Liver (tissue), 9 donors: ENCODE data around the gene FKTN. TPM values are rescaled to one million over a fixed set of nuclear protein-coding genes. Genes with fewer than 3 reads are reported as not detected.
"Not testable (repeated sequence)": the region's sequence is repeated elsewhere in the genome, so short reads cannot be mapped to it uniquely, and the experiment has no call there.

Source experiments
- DNase-seq: peaks from one replicate; pipeline ENCODE4 v3.0.0-alpha.2; 2017; ENCODE audit warnings: low spot score
- H3K27ac ChIP-seq, 2 donors: one replicate each; pipeline ENCODE4 v1.7.0; 2013; ENCODE audit warnings: inconsistent platforms in 2 of 2, low read length in 2 of 2, control low read depth in 1 of 2, low read depth in 1 of 2, mild to moderate bottlenecking in 1 of 2
- H3K27me3 ChIP-seq, 4 donors: one replicate each; pipeline versions ENCODE4 v1.6.1 to v1.7.0; 2013; ENCODE audit warnings: low read length in 3 of 4, inconsistent platforms in 1 of 4, mild to moderate bottlenecking in 1 of 4, moderate library complexity in 1 of 4; ENCODE audit not compliant: control insufficient read depth in 4 of 4, insufficient read depth in 4 of 4
- H3K36me3 ChIP-seq, 4 donors: one replicate each; pipeline versions ENCODE4 v1.6.1 to v1.7.0; 2013; ENCODE audit warnings: low read length in 3 of 4, mild to moderate bottlenecking in 3 of 4, low read depth in 1 of 4, moderate library complexity in 1 of 4; ENCODE audit not compliant: control insufficient read depth in 4 of 4, insufficient read depth in 3 of 4
- H3K4me1 ChIP-seq, 4 donors: one replicate each; pipeline versions ENCODE4 v1.6.1 to v1.7.0; 2013; ENCODE audit warnings: low read length in 3 of 4, mild to moderate bottlenecking in 3 of 4, moderate library complexity in 1 of 4; ENCODE audit not compliant: control insufficient read depth in 4 of 4, insufficient read depth in 4 of 4
- H3K4me3 ChIP-seq, 3 donors: one replicate each; pipeline versions ENCODE4 v1.6.1 to v1.7.0; 2013; ENCODE audit warnings: low read length in 3 of 3, control low read depth in 1 of 3, low read depth in 1 of 3, mild to moderate bottlenecking in 1 of 3
- H3K9ac ChIP-seq, 2 donors: one replicate each; pipeline ENCODE4 v1.7.0; 2013; ENCODE audit warnings: low read length in 2 of 2, mild to moderate bottlenecking in 2 of 2, moderate library complexity in 2 of 2, control low read depth in 1 of 2, low read depth in 1 of 2
- H3K9me3 ChIP-seq, 4 donors: one replicate each; pipeline versions ENCODE4 v1.6.1 to v1.7.0; 2013; ENCODE audit warnings: low read length in 3 of 4; ENCODE audit not compliant: control insufficient read depth in 4 of 4
- EGR1 ChIP-seq, 2 donors: IDR thresholded peaks; 2 replicates each; pipeline ENCODE4 v1.6.1; 2016 to 2018; ENCODE audit warnings: antibody characterized with exemption in 2 of 2, low read depth in 2 of 2
- FOXA1 ChIP-seq: IDR thresholded peaks from 2 replicates; pipeline ENCODE4 v1.6.1; 2016; ENCODE audit warnings: antibody characterized with exemption
- FOXA2 ChIP-seq: IDR thresholded peaks from 2 replicates; pipeline ENCODE4 v1.6.1; 2016; ENCODE audit warnings: antibody characterized with exemption
- GABPA ChIP-seq, 2 donors: IDR thresholded peaks in 1 of 2; conservative IDR thresholded peaks in 1 of 2; 2 replicates each; pipeline ENCODE4 v1.6.1; 2016; ENCODE audit warnings: antibody characterized with exemption in 2 of 2, mild to moderate bottlenecking in 1 of 2, moderate library complexity in 1 of 2
- HNF4A ChIP-seq, 2 donors: conservative IDR thresholded peaks; 2 replicates each; pipeline ENCODE4 v1.6.1; 2016; ENCODE audit warnings: antibody characterized with exemption in 2 of 2, mild to moderate bottlenecking in 2 of 2
- HNF4G ChIP-seq: IDR thresholded peaks from 2 replicates; pipeline ENCODE4 v1.6.1; 2016; ENCODE audit warnings: antibody characterized with exemption
- JUND ChIP-seq, 2 donors: IDR thresholded peaks; 2 replicates each; pipeline ENCODE4 v1.6.1; 2016; ENCODE audit warnings: antibody characterized with exemption in 2 of 2
- MAX ChIP-seq: IDR thresholded peaks from 2 replicates; pipeline ENCODE4 v1.6.1; 2016; ENCODE audit warnings: antibody characterized with exemption
- NR2F2 ChIP-seq: IDR thresholded peaks from 2 replicates; pipeline ENCODE4 v1.6.1; 2016; ENCODE audit warnings: antibody characterized with exemption
- RAD21 ChIP-seq, 2 donors: IDR thresholded peaks; 2 replicates each; pipeline ENCODE4 v1.6.1; 2016; ENCODE audit warnings: antibody characterized with exemption in 2 of 2, mild to moderate bottlenecking in 2 of 2
- RXRA ChIP-seq, 2 donors: IDR thresholded peaks; 2 replicates each; pipeline ENCODE4 v1.6.1; 2017 to 2018; ENCODE audit warnings: antibody characterized with exemption in 2 of 2, mild to moderate bottlenecking in 1 of 2
- SP1 ChIP-seq: IDR thresholded peaks from 2 replicates; pipeline ENCODE4 v1.6.1; 2018; ENCODE audit warnings: antibody characterized with exemption, mild to moderate bottlenecking
- YY1 ChIP-seq: IDR thresholded peaks from 2 replicates; pipeline ENCODE4 v1.6.1; 2016; ENCODE audit warnings: antibody characterized with exemption, mild to moderate bottlenecking
- WGBS: extraction: QIAGEN DNeasy Blood & Tissue Kit; methylation state at CpG from one replicate; pipeline ENCODE4 v1.1.7; 2013; 5-methylcytosine and 5-hydroxymethylcytosine counted together
- polyA plus RNA-seq, 2 donors: library from polyadenylated mRNA; stranded (reverse) in 1 of 2; unstranded in 1 of 2; fragments of 200-250 nt in 1 of 2; fragments of >200 nt in 1 of 2; fragmentation: Nextera tagmentation in 1 of 2; extraction: Ambion mirVana in 1 of 2; gene quantifications; one replicate each; pipeline versions ENCODE4 v1.2.1 to v1.2.3, GENCODE V29; 2013 to 2015
- total RNA-seq, 2 donors: library from RNA; depleted of rRNA; stranded (reverse); fragments of >200 nt; gene quantifications; one replicate each; pipeline ENCODE4 v1.2.3, GENCODE V29; 2014
- TF ChIP-seq, protein P1 (sequence below): IDR thresholded peaks from 2 replicates; pipeline ENCODE4 v1.6.1; 2016; ENCODE audit warnings: antibody characterized with exemption
- TF ChIP-seq, protein P2 (sequence below): fragments of 150-350 bp; IDR thresholded peaks from 2 replicates; pipeline ENCODE4 v1.5.1; 2017; ENCODE audit warnings: improper control_type of control experiment, low read depth, low read length; ENCODE audit not compliant: missing input control
- donor health status: healthy.
- donor health status: healthy.
- donor health status: healthy.
- donor health status: healthy.
- donor health status: healthy.

Gene FKTN
- total and polyA plus RNA-seq, 4 donors, result 2.0 to 8.7 (median 4.5) TPM

DNA sequence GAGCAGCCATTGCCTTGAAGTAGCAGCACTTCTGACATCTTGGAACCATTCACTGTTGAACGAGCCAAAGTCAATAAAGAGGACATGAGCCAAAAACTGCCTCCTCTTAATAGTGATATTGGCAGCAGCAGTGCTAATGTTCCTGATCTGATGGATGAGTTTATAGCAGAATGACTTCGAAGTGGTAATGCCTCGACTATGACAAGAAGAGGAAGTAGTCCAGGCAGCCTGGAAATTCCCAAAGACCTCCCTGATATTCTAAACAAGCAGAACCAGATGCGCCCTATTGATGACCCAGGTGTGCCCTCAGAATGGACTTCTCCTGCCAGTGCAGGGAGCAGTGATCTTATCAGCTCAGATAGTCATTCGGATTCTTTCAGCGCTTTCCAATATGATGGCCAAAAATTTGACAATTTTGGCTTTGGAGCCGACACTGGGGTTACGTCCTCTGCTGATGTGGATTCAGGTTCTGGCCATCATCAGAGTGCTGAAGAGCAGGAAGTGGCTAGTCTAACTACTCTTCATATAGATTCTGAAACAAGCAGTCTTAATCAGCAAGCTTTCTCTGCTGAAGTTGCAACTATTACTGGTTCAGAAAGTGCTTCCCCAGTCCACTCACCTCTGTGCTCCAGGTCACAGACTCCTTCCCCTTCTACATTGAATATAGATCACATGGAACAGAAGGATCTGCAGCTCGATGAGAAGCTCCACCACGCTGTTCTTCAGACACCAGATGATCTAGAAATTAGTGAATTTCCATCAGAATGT lies 35.1 kb upstream of the FKTN start:
- not testable (repeated sequence) for H3K9ac ChIP-seq, H3K4me1 ChIP-seq, DNase-seq, H3K4me3 ChIP-seq, H3K36me3 ChIP-seq, H3K9me3 ChIP-seq, H3K27me3 ChIP-seq, H3K27ac ChIP-seq
- WGBS, result 40% methylated on average over 10 of the region's 10 CpGs
- TF ChIP-seq FOXA1 (peak; percentile 83), YY1 (peak; percentile 46), FOXA2 (peak; percentile 68), HNF4A (conservative IDR thresholded peaks at IDR 0.05) (peak in 1 of 2 donors; percentile 5)

DNA sequence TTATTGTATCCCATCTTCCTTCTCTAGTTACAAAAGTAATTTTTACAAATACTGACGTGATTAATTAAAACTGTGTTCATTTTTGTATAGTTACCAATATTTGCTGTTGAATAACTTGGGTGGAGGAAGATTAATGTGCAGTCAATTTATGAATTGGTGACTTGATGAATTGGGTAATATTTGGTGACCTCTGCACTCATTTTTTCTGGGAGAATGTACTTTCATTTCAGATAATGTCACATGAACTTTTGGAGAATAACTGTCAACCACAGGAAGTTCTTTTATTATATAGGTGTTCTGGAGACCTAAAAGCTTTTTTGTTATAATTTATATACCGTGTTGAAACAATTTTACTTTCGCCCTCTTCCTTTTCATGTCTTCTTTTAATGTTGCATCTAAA lies 26.4 kb upstream of the FKTN start:
- Histone ChIP-seq H3K4me3 (no peak overlapping the region), H3K36me3 (peaks cover 0 to 2% (median under 1%) of the 10 kb centered on the region in 4 donors), H3K27ac (no peak overlapping the region), H3K27me3 (no peaks in the 10 kb centered on the region), H3K9me3 (no peaks in the 10 kb centered on the region), H3K9ac (no peak overlapping the region), H3K4me1 (peaks cover 2 to 13% (median 7%) of the 10 kb centered on the region in 4 donors)
- no peak for DNase-seq
- TF ChIP-seq NR2F2 (no peak), YY1 (no peak), RAD21 (IDR thresholded peaks at IDR 0.05) (no peak), SP1 (no peak), RXRA (IDR thresholded peaks at IDR 0.05) (no peak), HNF4A (conservative IDR thresholded peaks at IDR 0.05) (peak in 1 of 2 donors; percentile 22), MAX (no peak), JUND (IDR thresholded peaks at IDR 0.05) (no peak)
- TF ChIP-seq, protein P1, sequence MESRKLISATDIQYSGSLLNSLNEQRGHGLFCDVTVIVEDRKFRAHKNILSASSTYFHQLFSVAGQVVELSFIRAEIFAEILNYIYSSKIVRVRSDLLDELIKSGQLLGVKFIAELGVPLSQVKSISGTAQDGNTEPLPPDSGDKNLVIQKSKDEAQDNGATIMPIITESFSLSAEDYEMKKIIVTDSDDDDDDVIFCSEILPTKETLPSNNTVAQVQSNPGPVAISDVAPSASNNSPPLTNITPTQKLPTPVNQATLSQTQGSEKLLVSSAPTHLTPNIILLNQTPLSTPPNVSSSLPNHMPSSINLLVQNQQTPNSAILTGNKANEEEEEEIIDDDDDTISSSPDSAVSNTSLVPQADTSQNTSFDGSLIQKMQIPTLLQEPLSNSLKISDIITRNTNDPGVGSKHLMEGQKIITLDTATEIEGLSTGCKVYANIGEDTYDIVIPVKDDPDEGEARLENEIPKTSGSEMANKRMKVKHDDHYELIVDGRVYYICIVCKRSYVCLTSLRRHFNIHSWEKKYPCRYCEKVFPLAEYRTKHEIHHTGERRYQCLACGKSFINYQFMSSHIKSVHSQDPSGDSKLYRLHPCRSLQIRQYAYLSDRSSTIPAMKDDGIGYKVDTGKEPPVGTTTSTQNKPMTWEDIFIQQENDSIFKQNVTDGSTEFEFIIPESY, result no peak
- WGBS, result 81% methylated on average over 3 of the region's 3 CpGs

GRCh38 chr9:105535920-105536668 lies 21.8 kb upstream of the FKTN start:
- Histone ChIP-seq H3K36me3 (peaks cover 0 to 2% (median under 1%) of the 10 kb centered on the region in 4 donors), H3K27me3 (no peaks in the 10 kb centered on the region), H3K9ac (no peak overlapping the region), H3K4me3 (no peak overlapping the region), H3K27ac (no peak overlapping the region), H3K4me1 (peaks cover 0 to 4% (median 2%) of the 10 kb centered on the region in 4 donors), H3K9me3 (no peaks in the 10 kb centered on the region)
- DNase-seq, result no peak
- WGBS, result 96% methylated on average over 3 of the region's 3 CpGs
- no peak for TF ChIP-seq NR2F2
- TF ChIP-seq RAD21 (IDR thresholded peaks at IDR 0.05), result no peak
- TF ChIP-seq, protein P1, result no peak
- no peak for TF ChIP-seq RXRA (IDR thresholded peaks at IDR 0.05)
- no peak for TF ChIP-seq GABPA (IDR thresholded peaks at IDR 0.05 in 1 of 2, conservative IDR thresholded peaks at IDR 0.05 in 1 of 2)
- TF ChIP-seq EGR1 (IDR thresholded peaks at IDR 0.05; ENCODE audit: low read depth in 2 of 2), result no peak
- no peak for TF ChIP-seq FOXA1
- TF ChIP-seq, protein P2, sequence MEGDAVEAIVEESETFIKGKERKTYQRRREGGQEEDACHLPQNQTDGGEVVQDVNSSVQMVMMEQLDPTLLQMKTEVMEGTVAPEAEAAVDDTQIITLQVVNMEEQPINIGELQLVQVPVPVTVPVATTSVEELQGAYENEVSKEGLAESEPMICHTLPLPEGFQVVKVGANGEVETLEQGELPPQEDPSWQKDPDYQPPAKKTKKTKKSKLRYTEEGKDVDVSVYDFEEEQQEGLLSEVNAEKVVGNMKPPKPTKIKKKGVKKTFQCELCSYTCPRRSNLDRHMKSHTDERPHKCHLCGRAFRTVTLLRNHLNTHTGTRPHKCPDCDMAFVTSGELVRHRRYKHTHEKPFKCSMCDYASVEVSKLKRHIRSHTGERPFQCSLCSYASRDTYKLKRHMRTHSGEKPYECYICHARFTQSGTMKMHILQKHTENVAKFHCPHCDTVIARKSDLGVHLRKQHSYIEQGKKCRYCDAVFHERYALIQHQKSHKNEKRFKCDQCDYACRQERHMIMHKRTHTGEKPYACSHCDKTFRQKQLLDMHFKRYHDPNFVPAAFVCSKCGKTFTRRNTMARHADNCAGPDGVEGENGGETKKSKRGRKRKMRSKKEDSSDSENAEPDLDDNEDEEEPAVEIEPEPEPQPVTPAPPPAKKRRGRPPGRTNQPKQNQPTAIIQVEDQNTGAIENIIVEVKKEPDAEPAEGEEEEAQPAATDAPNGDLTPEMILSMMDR, result no peak
- TF ChIP-seq MAX, result no peak
- TF ChIP-seq FOXA2, result no peak
- TF ChIP-seq YY1, result no peak
- TF ChIP-seq HNF4G, result no peak
